BE2C (cell line): ENCODE data around the gene OR51B2.

ENCODE experiments used
- DNase-seq: peaks from one replicate; pipeline ENCODE4 v3.0.0-alpha.2; 2020
- H3K27me3 ChIP-seq: fragments of 250-450 bp; sonication (Bioruptor Pico); 2 replicates; pipeline ENCODE4 v1.5.1; 2020; ENCODE audit warnings: mild to moderate bottlenecking
- H3K36me3 ChIP-seq: fragments of 250-450 bp; sonication (Bioruptor Pico); 2 replicates; pipeline ENCODE4 v1.5.1; 2020; ENCODE audit warnings: mild to moderate bottlenecking
- H3K4me1 ChIP-seq: fragments of 250-450 bp; sonication (Bioruptor Pico); 2 replicates; pipeline ENCODE4 v1.5.1; 2020
- H3K4me3 ChIP-seq: 2 replicates; pipeline ENCODE4 v1.5.1; 2011; ENCODE audit warnings: low read depth, low read length
- H3K9me3 ChIP-seq: fragments of 250-450 bp; sonication (Bioruptor Pico); 2 replicates; pipeline ENCODE4 v1.5.1; 2020
- CTCF ChIP-seq: IDR thresholded peaks from 2 replicates; pipeline ENCODE4 v1.5.1; 2012; ENCODE audit warnings: mild to moderate bottlenecking, low read depth, low read length

Gene OR51B2

GRCh38 chr11:5286351-5286750 is 37.7 kb downstream of the OR51B2 start:
- no peak for DNase-seq
- no peak overlapping the region for H3K4me3 ChIP-seq
- no peaks in the 10 kb centered on the region for H3K36me3 ChIP-seq
- no peaks in the 10 kb centered on the region for H3K4me1 ChIP-seq
- TF ChIP-seq CTCF, result no peak
- H3K9me3 ChIP-seq, result no peaks in the 10 kb centered on the region
- H3K27me3 ChIP-seq, result no peaks in the 10 kb centered on the region

- Histone ChIP-seq H3K4me3 (no peak overlapping the region), H3K9me3 (no peaks in the 10 kb centered on the region), H3K36me3 (no peaks in the 10 kb centered on the region), H3K27me3 (no peaks in the 10 kb centered on the region), H3K4me1 (no peaks in the 10 kb centered on the region)
- DNase-seq, result no peak
- TF ChIP-seq CTCF, result no peak
These were observed 38.3 kb downstream of the OR51B2 start for GRCh38 chr11:5285703-5286340.

- TF ChIP-seq CTCF, result no peak
- no peaks in the 10 kb centered on the region for H3K27me3 ChIP-seq
- no peaks in the 10 kb centered on the region for H3K4me1 ChIP-seq
- H3K4me3 ChIP-seq, result no peak overlapping the region
- DNase-seq, result no peak
- H3K36me3 ChIP-seq, result no peaks in the 10 kb centered on the region
- no peaks in the 10 kb centered on the region for H3K9me3 ChIP-seq
These were observed 39.5 kb downstream of the OR51B2 start for GRCh38 chr11:5284637-5285036.

GRCh38 chr11:5283882-5284281 is 40.2 kb downstream of the OR51B2 start:
- H3K4me1 ChIP-seq, result no peaks in the 10 kb centered on the region
- no peaks in the 10 kb centered on the region for H3K36me3 ChIP-seq
- no peaks in the 10 kb centered on the region for H3K9me3 ChIP-seq
- H3K27me3 ChIP-seq, result no peaks in the 10 kb centered on the region
- DNase-seq, result no peak
- H3K4me3 ChIP-seq, result no peak overlapping the region
- no peak for TF ChIP-seq CTCF

GRCh38 chr11:5283086-5283485 is 41.0 kb downstream of the OR51B2 start:
- Histone ChIP-seq H3K4me1 (no peaks in the 10 kb centered on the region), H3K36me3 (no peaks in the 10 kb centered on the region), H3K9me3 (no peaks in the 10 kb centered on the region), H3K4me3 (no peak overlapping the region), H3K27me3 (no peaks in the 10 kb centered on the region)
- no peak for TF ChIP-seq CTCF
- no peak for DNase-seq

- no peaks in the 10 kb centered on the region for H3K4me1 ChIP-seq
- TF ChIP-seq CTCF, result no peak
- no peak for DNase-seq
- no peak overlapping the region for H3K4me3 ChIP-seq
- H3K27me3 ChIP-seq, result no peaks in the 10 kb centered on the region
- H3K9me3 ChIP-seq, result no peaks in the 10 kb centered on the region
- no peaks in the 10 kb centered on the region for H3K36me3 ChIP-seq
These were observed 41.5 kb downstream of the OR51B2 start for GRCh38 chr11:5282628-5283027.
